Measurements from ENCODE around the gene ZNF575. TPM values are rescaled to one million over a fixed set of nuclear protein-coding genes. Genes with fewer than 3 reads are reported as not detected.
"Not testable (repeated sequence)": the region's sequence is repeated elsewhere in the genome, so short reads cannot be mapped to it uniquely, and the experiment has no call there.

Gene ZNF575
- total RNA-seq, 1 experiment from 2014 or later = not detected

DNA sequence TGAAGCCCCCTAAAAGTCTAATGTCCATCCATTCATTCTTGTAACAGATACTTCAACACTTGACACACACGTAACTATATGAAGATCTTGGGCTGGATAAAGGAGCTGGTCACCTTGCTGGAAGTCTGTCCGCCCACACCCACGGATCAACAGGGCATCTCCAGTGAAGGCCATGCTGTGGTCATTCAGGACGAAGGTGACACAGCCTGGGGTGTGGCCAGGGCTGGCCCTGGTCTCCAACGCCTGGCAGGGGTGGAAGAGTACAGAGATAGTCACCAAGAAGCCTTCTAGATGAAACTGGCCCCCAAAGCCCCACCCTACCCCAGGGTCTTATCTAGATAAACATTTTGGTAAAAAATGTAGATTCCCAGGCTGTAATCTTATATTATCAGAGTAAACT lies 21.7 kb upstream of the ZNF575 start:
- H2BK5ac ChIP-seq (ENCODE audit: insufficient read length, low read length) = no peak overlapping the region
- H4K5ac ChIP-seq (ENCODE audit: insufficient read length, low read depth, low read length) = no peak overlapping the region
- no peak overlapping the region for H3K4me2 ChIP-seq (ENCODE audit: insufficient read depth, insufficient read length, low read length)
- no peak overlapping the region for H2BK15ac ChIP-seq (ENCODE audit: low read depth, low read length)
- no peak overlapping the region for H3K4ac ChIP-seq (ENCODE audit: low read depth, low read length)
- H3K36me3 Mint-ChIP-seq (ENCODE audit: insufficient read depth in 1 of 3, low read depth in 3 of 3) = peaks cover 24 to 32% (median 24%) of the 10 kb centered on the region in 3 experiments
- H2BK120ac ChIP-seq (ENCODE audit: low read depth, low read length, poor library complexity, severe bottlenecking) = no peak overlapping the region
- no peak overlapping the region for H2AK5ac ChIP-seq (ENCODE audit: insufficient read length, low read length)
- no peak overlapping the region for H2AFZ ChIP-seq (ENCODE audit: low read length)
- H4K8ac ChIP-seq (replicated peaks; ENCODE audit: insufficient read length, low read depth, low read length) = no peak overlapping the region
- no peak overlapping the region for H3K14ac ChIP-seq (ENCODE audit: insufficient read depth, low read length)
- H3K27ac Mint-ChIP-seq = no peak overlapping the region
- no peak overlapping the region for H4K91ac ChIP-seq (ENCODE audit: insufficient read length, low read depth, low read length)
- WGBS (ENCODE audit: extremely low coverage, insufficient read length, low lambda C conversion rate) = no CpG with 5 or more reads among the region's 5 CpGs
- no peak overlapping the region for H3T11ph ChIP-seq (ENCODE audit: low read length)
- no peak overlapping the region for H2BK12ac ChIP-seq (ENCODE audit: insufficient read length, low read depth, low read length)
- H3K9ac ChIP-seq (ENCODE audit: extremely low read depth, insufficient read length, low read length) = no peak overlapping the region
- no peaks in the 10 kb centered on the region for H3K4me1 ChIP-seq (ENCODE audit: insufficient read depth, low read length)
- H3K9me3 ChIP-seq (ENCODE audit: control insufficient read depth, low read depth, low read length) = no peaks in the 10 kb centered on the region
- H3K23ac ChIP-seq (ENCODE audit: insufficient read length, low read depth, low read length) = no peak overlapping the region
- H3K79me1 ChIP-seq (ENCODE audit: insufficient read depth, low read depth, low read length, poor library complexity, severe bottlenecking) = no peaks in the 10 kb centered on the region
- TF ChIP-seq, protein P1, sequence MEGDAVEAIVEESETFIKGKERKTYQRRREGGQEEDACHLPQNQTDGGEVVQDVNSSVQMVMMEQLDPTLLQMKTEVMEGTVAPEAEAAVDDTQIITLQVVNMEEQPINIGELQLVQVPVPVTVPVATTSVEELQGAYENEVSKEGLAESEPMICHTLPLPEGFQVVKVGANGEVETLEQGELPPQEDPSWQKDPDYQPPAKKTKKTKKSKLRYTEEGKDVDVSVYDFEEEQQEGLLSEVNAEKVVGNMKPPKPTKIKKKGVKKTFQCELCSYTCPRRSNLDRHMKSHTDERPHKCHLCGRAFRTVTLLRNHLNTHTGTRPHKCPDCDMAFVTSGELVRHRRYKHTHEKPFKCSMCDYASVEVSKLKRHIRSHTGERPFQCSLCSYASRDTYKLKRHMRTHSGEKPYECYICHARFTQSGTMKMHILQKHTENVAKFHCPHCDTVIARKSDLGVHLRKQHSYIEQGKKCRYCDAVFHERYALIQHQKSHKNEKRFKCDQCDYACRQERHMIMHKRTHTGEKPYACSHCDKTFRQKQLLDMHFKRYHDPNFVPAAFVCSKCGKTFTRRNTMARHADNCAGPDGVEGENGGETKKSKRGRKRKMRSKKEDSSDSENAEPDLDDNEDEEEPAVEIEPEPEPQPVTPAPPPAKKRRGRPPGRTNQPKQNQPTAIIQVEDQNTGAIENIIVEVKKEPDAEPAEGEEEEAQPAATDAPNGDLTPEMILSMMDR (conservative IDR thresholded peaks at IDR 0.05) = no peak
- H4K20me1 ChIP-seq (ENCODE audit: control insufficient read depth, insufficient read depth, insufficient read length) = no peaks in the 10 kb centered on the region
- no peaks in the 10 kb centered on the region for H3K23me2 ChIP-seq (ENCODE audit: insufficient read length, low read depth, low read length, poor library complexity, severe bottlenecking)
- H3K9me3 Mint-ChIP-seq = peaks cover 0 to 5% of the 10 kb centered on the region in 2 experiments; a peak in 3 of 5 replicates
- no peak overlapping the region for H3K27ac ChIP-seq (ENCODE audit: insufficient read length, low read depth, low read length)
- H3K27me3 ChIP-seq (ENCODE audit: insufficient read depth, low read length) = no peaks in the 10 kb centered on the region
- H3K56ac ChIP-seq (ENCODE audit: insufficient read length, low read depth, low read length) = no peak overlapping the region
- no peak overlapping the region for H2BK20ac ChIP-seq (ENCODE audit: low read depth, low read length, poor library complexity, severe bottlenecking)
- H3K79me2 ChIP-seq (ENCODE audit: insufficient read depth, low read length) = no peaks in the 10 kb centered on the region
- H3K27me3 Mint-ChIP-seq (ENCODE audit: low read depth) = no peaks in the 10 kb centered on the region
- H3K4me3 Mint-ChIP-seq = no peak overlapping the region
- DNase-seq = no peak
- no peaks in the 10 kb centered on the region; a peak in 1 of 4 replicates for H3K4me1 Mint-ChIP-seq
- H3K18ac ChIP-seq (ENCODE audit: insufficient read length, low read depth, low read length) = no peak overlapping the region

DNA sequence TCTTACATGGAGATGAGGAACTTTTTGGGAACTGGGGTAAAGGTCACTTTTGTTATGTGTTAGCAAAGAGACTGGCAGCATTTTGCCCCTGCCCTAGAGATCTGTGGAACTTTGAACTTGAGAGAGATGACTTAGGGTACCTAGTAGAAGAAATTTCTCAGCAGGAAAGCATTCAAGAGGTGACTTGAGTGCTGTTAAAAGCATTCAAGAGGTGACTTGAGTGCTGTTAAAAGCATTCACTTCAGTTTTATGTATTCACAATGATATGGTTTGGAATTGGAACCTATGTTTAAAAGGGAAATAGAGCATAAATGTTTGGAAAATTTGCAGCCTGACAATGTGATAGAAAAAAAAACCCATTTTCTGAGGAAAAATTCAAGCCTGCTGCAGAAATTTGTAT lies 20.6 kb upstream of the ZNF575 start:
- H3K23me2 ChIP-seq (ENCODE audit: insufficient read length, low read depth, low read length, poor library complexity, severe bottlenecking); H3K14ac ChIP-seq (ENCODE audit: insufficient read depth, low read length); H3K4me3 Mint-ChIP-seq; H3K79me1 ChIP-seq (ENCODE audit: insufficient read depth, low read depth, low read length, poor library complexity, severe bottlenecking); H2BK5ac ChIP-seq (ENCODE audit: insufficient read length, low read length); H3K79me2 ChIP-seq (ENCODE audit: insufficient read depth, low read length); H3T11ph ChIP-seq (ENCODE audit: low read length); H3K27me3 Mint-ChIP-seq (ENCODE audit: low read depth); H3K27me3 ChIP-seq (ENCODE audit: insufficient read depth, low read length); H2BK120ac ChIP-seq (ENCODE audit: low read depth, low read length, poor library complexity, severe bottlenecking); H4K20me1 ChIP-seq (ENCODE audit: control insufficient read depth, insufficient read depth, insufficient read length); H3K18ac ChIP-seq (ENCODE audit: insufficient read length, low read depth, low read length); H2BK12ac ChIP-seq (ENCODE audit: insufficient read length, low read depth, low read length); H3K9ac ChIP-seq (ENCODE audit: extremely low read depth, insufficient read length, low read length); H3K56ac ChIP-seq (ENCODE audit: insufficient read length, low read depth, low read length); DNase-seq; H3K9me3 Mint-ChIP-seq; H2AFZ ChIP-seq (ENCODE audit: low read length); H2AK5ac ChIP-seq (ENCODE audit: insufficient read length, low read length); H3K27ac Mint-ChIP-seq; H2BK20ac ChIP-seq (ENCODE audit: low read depth, low read length, poor library complexity, severe bottlenecking); H3K23ac ChIP-seq (ENCODE audit: insufficient read length, low read depth, low read length); H4K5ac ChIP-seq (ENCODE audit: insufficient read length, low read depth, low read length); H4K91ac ChIP-seq (ENCODE audit: insufficient read length, low read depth, low read length); H3K27ac ChIP-seq (ENCODE audit: insufficient read length, low read depth, low read length); H4K8ac ChIP-seq (replicated peaks; ENCODE audit: insufficient read length, low read depth, low read length); H3K4me2 ChIP-seq (ENCODE audit: insufficient read depth, insufficient read length, low read length); H3K4me1 Mint-ChIP-seq; H3K9me3 ChIP-seq (ENCODE audit: control insufficient read depth, low read depth, low read length); H3K4me1 ChIP-seq (ENCODE audit: insufficient read depth, low read length); H3K4ac ChIP-seq (ENCODE audit: low read depth, low read length); H2BK15ac ChIP-seq (ENCODE audit: low read depth, low read length): not testable (repeated sequence)
- peaks cover 24 to 32% (median 24%) of the 10 kb centered on the region in 3 experiments for H3K36me3 Mint-ChIP-seq (ENCODE audit: insufficient read depth in 1 of 3, low read depth in 3 of 3)
